Breast epithelium (tissue), 3 donors: Measurements from ENCODE around the gene TENM4.

ENCODE experiments used
- POLR2A ChIP-seq: fragments of 450-650 bp; IDR thresholded peaks from one replicate; pipeline ENCODE4 v1.6.1; 2016; ENCODE audit warnings: antibody characterized with exemption, mild to moderate bottlenecking, moderate library complexity
- TF ChIP-seq, protein P1 (sequence below), 3 donors: fragments of 450-650 bp; IDR thresholded peaks; one replicate each; pipeline ENCODE4 v1.5.1; 2016 to 2017; ENCODE audit warnings: antibody characterized with exemption in 3 of 3, mild to moderate bottlenecking in 3 of 3, moderate library complexity in 3 of 3

DNA sequence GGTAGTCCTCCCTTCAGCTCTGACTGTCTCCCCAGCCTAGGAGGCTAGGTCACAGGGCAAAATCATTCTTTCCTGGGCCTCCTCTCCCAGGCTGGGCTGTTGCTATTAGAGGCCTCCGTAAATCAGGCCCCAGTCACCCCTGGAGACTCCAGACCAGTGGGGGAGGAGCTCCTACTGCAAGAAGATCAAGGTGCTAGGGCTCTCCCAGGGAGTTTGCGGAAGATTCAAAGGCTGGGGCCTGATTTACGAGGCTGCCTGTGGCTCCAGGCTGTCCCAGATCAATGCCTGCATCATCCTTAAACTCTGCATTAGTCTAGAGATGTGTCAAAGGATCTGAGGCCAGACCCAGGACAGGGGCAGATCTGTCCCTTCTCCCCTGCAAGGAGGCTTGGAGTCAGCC, 346.2 kb downstream of the TENM4 start:
- TF ChIP-seq POLR2A, result no peak
- TF ChIP-seq, protein P1, sequence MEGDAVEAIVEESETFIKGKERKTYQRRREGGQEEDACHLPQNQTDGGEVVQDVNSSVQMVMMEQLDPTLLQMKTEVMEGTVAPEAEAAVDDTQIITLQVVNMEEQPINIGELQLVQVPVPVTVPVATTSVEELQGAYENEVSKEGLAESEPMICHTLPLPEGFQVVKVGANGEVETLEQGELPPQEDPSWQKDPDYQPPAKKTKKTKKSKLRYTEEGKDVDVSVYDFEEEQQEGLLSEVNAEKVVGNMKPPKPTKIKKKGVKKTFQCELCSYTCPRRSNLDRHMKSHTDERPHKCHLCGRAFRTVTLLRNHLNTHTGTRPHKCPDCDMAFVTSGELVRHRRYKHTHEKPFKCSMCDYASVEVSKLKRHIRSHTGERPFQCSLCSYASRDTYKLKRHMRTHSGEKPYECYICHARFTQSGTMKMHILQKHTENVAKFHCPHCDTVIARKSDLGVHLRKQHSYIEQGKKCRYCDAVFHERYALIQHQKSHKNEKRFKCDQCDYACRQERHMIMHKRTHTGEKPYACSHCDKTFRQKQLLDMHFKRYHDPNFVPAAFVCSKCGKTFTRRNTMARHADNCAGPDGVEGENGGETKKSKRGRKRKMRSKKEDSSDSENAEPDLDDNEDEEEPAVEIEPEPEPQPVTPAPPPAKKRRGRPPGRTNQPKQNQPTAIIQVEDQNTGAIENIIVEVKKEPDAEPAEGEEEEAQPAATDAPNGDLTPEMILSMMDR (IDR thresholded peaks at IDR 0.05), result no peak
